ENCODE measurements around the gene ZNF692. TPM values are rescaled to one million over a fixed set of nuclear protein-coding genes. Genes with fewer than 3 reads are reported as not detected.

ZNF692 gene
- total and polyA plus RNA-seq, 4 donors: 26.1 to 58.5 (median 36.3) TPM

DNA sequence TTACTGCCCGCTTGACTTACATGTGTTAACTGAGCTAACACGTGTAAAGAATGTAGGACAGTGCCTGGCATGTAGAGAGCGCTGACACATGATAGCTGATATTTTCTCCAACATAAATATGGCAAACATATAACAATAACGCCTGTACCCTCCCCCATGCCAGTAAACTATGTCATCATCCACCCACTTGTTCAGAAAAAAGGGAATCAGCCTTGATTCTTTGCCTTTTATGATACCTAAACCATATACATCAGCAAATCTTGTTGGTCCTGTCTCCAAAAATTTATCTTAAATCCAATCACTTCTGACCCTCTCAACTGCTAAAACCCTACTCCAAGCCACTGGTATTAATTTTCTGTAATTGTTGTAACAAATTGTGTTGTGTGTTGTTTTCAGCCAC is 1.1 kb upstream of the ZNF692 start:
- H3K36me3 ChIP-seq (ENCODE audit: control insufficient read depth in 4 of 4, insufficient read depth in 4 of 4, low read length in 4 of 4): peaks cover 0 to 3% (median 0%) of the 10 kb centered on the region in 4 donors
- TF ChIP-seq, protein P1, sequence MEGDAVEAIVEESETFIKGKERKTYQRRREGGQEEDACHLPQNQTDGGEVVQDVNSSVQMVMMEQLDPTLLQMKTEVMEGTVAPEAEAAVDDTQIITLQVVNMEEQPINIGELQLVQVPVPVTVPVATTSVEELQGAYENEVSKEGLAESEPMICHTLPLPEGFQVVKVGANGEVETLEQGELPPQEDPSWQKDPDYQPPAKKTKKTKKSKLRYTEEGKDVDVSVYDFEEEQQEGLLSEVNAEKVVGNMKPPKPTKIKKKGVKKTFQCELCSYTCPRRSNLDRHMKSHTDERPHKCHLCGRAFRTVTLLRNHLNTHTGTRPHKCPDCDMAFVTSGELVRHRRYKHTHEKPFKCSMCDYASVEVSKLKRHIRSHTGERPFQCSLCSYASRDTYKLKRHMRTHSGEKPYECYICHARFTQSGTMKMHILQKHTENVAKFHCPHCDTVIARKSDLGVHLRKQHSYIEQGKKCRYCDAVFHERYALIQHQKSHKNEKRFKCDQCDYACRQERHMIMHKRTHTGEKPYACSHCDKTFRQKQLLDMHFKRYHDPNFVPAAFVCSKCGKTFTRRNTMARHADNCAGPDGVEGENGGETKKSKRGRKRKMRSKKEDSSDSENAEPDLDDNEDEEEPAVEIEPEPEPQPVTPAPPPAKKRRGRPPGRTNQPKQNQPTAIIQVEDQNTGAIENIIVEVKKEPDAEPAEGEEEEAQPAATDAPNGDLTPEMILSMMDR (IDR thresholded peaks at IDR 0.05; ENCODE audit: control extremely low read depth, extremely low read depth): no peak
- DNase-seq (no peak), ATAC-seq (ENCODE audit: insufficient read depth, low FRiP score) (no peak)
- H3K27me3 ChIP-seq (ENCODE audit: control insufficient read depth in 3 of 3, insufficient read depth in 3 of 3, low read length in 2 of 3): no peaks in the 10 kb centered on the region
- peak overlapping the region in 1 of 2 donors; percentile 96 for H3K9ac ChIP-seq (ENCODE audit: insufficient read depth in 1 of 2, low read length in 2 of 2)
- 82 to 84% methylated on average over 4 of the region's 4 CpGs for WGBS, 2 donors
- peak overlapping the region in 1 of 2 donors; percentile 89 for H3K27ac ChIP-seq (ENCODE audit: low read depth in 1 of 2, low read length in 1 of 2)
- H3K4me1 ChIP-seq (ENCODE audit: control insufficient read depth in 5 of 5, insufficient read depth in 5 of 5, low read length in 5 of 5): peaks cover 0 to 35% (median 8%) of the 10 kb centered on the region in 5 donors
- H3K9me3 ChIP-seq (ENCODE audit: control insufficient read depth in 4 of 4, insufficient read depth in 3 of 4, low read length in 3 of 4): no peaks in the 10 kb centered on the region
- H3K4me3 ChIP-seq: no peak overlapping the region

DNA sequence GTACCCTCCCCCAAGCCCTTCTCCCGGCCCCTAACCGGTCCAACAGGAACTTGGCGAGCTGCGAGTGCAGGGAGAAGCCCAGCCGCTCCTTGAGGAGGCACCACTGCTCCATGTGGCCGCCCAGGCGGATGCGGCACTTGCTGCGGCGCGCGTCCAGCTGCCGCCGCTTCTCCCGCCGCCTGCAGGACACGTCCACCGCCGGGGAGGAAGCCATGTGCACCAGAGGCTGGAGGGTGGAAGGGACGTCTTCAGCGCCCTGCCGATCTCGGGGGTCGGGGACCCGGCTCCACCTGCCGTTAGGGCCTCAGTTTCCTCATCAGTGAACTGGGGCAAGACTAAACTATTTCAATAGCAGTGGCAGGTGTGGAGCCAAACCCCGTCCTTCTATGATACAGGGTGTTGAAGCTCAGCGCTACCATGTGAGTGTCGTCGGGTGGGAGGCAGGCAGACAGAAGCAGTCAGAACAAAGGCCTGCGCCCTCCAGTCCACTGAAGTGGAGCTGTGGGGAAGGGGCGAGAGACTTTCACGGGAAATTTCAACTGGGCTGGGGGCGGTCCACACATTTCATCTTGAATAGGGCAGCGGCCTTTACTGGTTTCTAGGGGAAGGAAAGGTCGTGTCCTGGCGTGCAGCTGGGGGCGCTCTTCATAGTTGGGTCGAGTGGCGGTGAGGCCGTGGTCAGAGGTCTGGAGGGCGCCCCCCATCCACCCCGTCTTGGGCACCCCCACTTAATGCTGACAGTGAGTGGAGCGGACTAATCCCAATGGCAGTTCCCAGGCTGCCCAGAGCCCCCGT is 592 bp downstream of the ZNF692 start:
- Histone ChIP-seq H3K9ac (ENCODE audit: insufficient read depth in 1 of 2, low read length in 2 of 2) (peak overlapping the region; percentile 61 to 62), H3K27me3 (ENCODE audit: control insufficient read depth in 3 of 3, insufficient read depth in 3 of 3, low read length in 2 of 3) (no peaks in the 10 kb centered on the region), H3K4me1 (ENCODE audit: control insufficient read depth in 5 of 5, insufficient read depth in 5 of 5, low read length in 5 of 5) (peaks cover 0 to 29% (median 8%) of the 10 kb centered on the region in 5 donors), H3K36me3 (ENCODE audit: control insufficient read depth in 4 of 4, insufficient read depth in 4 of 4, low read length in 4 of 4) (peaks cover 0 to 9% (median 2%) of the 10 kb centered on the region in 4 donors), H3K4me3 (peak overlapping the region; percentile 46), H3K27ac (ENCODE audit: low read depth in 1 of 2, low read length in 1 of 2) (peak overlapping the region; percentile 69 to 89), H3K9me3 (ENCODE audit: control insufficient read depth in 4 of 4, insufficient read depth in 3 of 4, low read length in 3 of 4) (no peaks in the 10 kb centered on the region)
- 1% methylated on average over 45 of the region's 45 CpGs for WGBS, 2 donors
- TF ChIP-seq, protein P1 (IDR thresholded peaks at IDR 0.05; ENCODE audit: control extremely low read depth, extremely low read depth): peak; percentile 3
- peak; percentile 77 to 87 (median 85) for DNase-seq
- ATAC-seq (ENCODE audit: insufficient read depth, low FRiP score): peak; percentile 32

DNA sequence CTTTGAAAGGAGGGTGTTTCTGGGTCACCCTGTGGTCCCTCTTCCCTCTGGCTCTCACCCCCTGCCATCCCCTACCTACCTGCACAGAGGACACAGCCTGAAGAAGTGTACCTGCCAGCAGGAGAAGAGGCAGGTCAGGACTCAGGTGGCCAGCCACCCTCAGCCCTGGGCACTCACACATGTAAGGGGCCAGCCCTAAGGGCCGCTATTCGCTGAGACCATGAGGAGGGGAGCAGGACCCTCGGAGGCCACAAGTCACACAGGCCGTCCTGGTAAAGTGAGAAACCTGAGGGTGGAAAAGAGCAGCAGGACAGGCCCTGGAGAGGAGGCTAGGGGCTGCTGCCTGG is 1.2 kb downstream of the ZNF692 start:
- H3K36me3 ChIP-seq (ENCODE audit: control insufficient read depth in 4 of 4, insufficient read depth in 4 of 4, low read length in 4 of 4): peaks cover 0 to 13% (median 4%) of the 10 kb centered on the region in 4 donors
- TF ChIP-seq, protein P1 (IDR thresholded peaks at IDR 0.05; ENCODE audit: control extremely low read depth, extremely low read depth): no peak
- peak overlapping the region; percentile 46 for H3K4me3 ChIP-seq
- no peak for DNase-seq
- peak overlapping the region; percentile 60 to 89 for H3K27ac ChIP-seq (ENCODE audit: low read depth in 1 of 2, low read length in 1 of 2)
- no peaks in the 10 kb centered on the region for H3K27me3 ChIP-seq (ENCODE audit: control insufficient read depth in 3 of 3, insufficient read depth in 3 of 3, low read length in 2 of 3)
- peak overlapping the region in 1 of 2 donors; percentile 61 for H3K9ac ChIP-seq (ENCODE audit: insufficient read depth in 1 of 2, low read length in 2 of 2)
- WGBS, 2 donors: 13 to 20% methylated on average over 4 of the region's 4 CpGs
- no peaks in the 10 kb centered on the region for H3K9me3 ChIP-seq (ENCODE audit: control insufficient read depth in 4 of 4, insufficient read depth in 3 of 4, low read length in 3 of 4)
- no peak for ATAC-seq (ENCODE audit: insufficient read depth, low FRiP score)
- H3K4me1 ChIP-seq (ENCODE audit: control insufficient read depth in 5 of 5, insufficient read depth in 5 of 5, low read length in 5 of 5): peaks cover 0 to 24% (median 8%) of the 10 kb centered on the region in 5 donors

All from lung (tissue), 12 donors.